Measurements from ENCODE around the gene GFPT1.

The GFPT1 gene

GRCh38 chr2:69292256-69292655 is 94.8 kb downstream of the GFPT1 start:
- DNase-seq, result no peak

GRCh38 chr2:69291721-69292120 is 95.3 kb downstream of the GFPT1 start:
- DNase-seq, result no peak

GRCh38 chr2:69291004-69291650 is 95.9 kb downstream of the GFPT1 start:
- DNase-seq, result peak in 1 of 58 donors; percentile 32

- DNase-seq, result no peak
These were observed 98.6 kb downstream of the GFPT1 start for GRCh38 chr2:69288429-69288828.

GRCh38 chr2:69287544-69287943 is 99.5 kb downstream of the GFPT1 start:
- DNase-seq, result no peak

GRCh38 chr2:69285379-69285894 is 101.6 kb downstream of the GFPT1 start:
- DNase-seq, result no peak

GRCh38 chr2:69280796-69281412 is 106.1 kb downstream of the GFPT1 start:
- DNase-seq, result no peak

GRCh38 chr2:69279931-69280681 is 106.9 kb downstream of the GFPT1 start:
- no peak for DNase-seq

GRCh38 chr2:69279211-69279610 is 107.8 kb downstream of the GFPT1 start:
- DNase-seq, result no peak

- no peak for DNase-seq
These were observed 108.7 kb downstream of the GFPT1 start for GRCh38 chr2:69278366-69278765.

- DNase-seq, result no peak
These were observed 111.5 kb downstream of the GFPT1 start for GRCh38 chr2:69275490-69275889.

GRCh38 chr2:69272803-69273471 is 114.1 kb downstream of the GFPT1 start:
- peak in 1 of 58 donors; percentile 5 for DNase-seq

- no peak for DNase-seq
These were observed 115.2 kb downstream of the GFPT1 start for GRCh38 chr2:69271831-69272257.
